Sigmoid colon (tissue), 4 donors: Measurements from ENCODE around the gene ATXN2.
"Not testable (repeated sequence)": the region's sequence is repeated elsewhere in the genome, so short reads cannot be mapped to it uniquely, and the experiment has no call there.

ENCODE experiments used
- CTCF ChIP-seq, 4 experiments: fragments of 450-650 bp in 3 of 4; fragments of 200-600 bp in 1 of 4; IDR thresholded peaks; one replicate each; pipeline ENCODE4 v1.5.1; 2016 to 2019; ENCODE audit warnings: antibody characterized with exemption in 4 of 4, mild to moderate bottlenecking in 3 of 4, moderate library complexity in 2 of 4
- POLR2A ChIP-seq, 2 donors: fragments of 450-650 bp; IDR thresholded peaks; one replicate each; pipeline ENCODE4 v1.6.1; 2016; ENCODE audit warnings: antibody characterized with exemption in 2 of 2, mild to moderate bottlenecking in 2 of 2, moderate library complexity in 2 of 2
- POLR2AphosphoS5 ChIP-seq, 4 donors: sonication (generic); formaldehyde crosslinking; IDR thresholded peaks; one replicate each; pipeline ENCODE4 v1.6.1; 2017; ENCODE audit warnings: antibody characterized with exemption in 4 of 4

DNA sequence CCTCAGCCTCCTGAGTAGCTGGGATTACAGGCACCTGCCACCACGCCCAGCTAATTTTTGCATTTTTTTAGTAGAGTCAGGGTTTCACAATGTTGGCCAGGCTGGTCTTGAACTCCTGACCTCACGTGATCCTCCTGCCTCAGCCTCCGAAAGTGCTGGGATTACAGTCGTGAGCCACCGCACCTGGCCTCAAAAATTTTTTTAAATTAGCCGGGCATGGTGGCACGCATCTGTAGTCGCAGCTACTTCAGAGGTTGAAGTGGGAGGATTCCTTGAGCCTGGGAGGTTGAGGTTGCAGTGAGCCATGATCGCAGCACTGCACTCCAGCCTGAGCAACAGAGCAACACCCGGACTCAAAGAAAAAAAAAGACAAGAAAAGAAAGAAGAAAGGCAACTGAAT, 18.7 kb upstream of the ATXN2 start:
- not testable (repeated sequence) for TF ChIP-seq CTCF, POLR2A, POLR2AphosphoS5 (IDR thresholded peaks at IDR 0.05)
